Body of pancreas (tissue), 4 donors: Measurements from ENCODE around the gene RTKN2.

ENCODE experiments used
- POLR2A ChIP-seq, 3 donors: fragments of 450-650 bp; IDR thresholded peaks; one replicate each; pipeline ENCODE4 v1.6.1; 2016; ENCODE audit warnings: antibody characterized with exemption in 3 of 3, mild to moderate bottlenecking in 2 of 3
- TF ChIP-seq, protein P1 (sequence below), 7 experiments: fragments of 450-650 bp in 4 of 7; fragments of 200-600 bp in 3 of 7; sonication (generic) in 3 of 7; IDR thresholded peaks; one replicate each; pipeline ENCODE4 v1.5.1; 2016 to 2019; ENCODE audit warnings: antibody characterized with exemption in 7 of 7

DNA sequence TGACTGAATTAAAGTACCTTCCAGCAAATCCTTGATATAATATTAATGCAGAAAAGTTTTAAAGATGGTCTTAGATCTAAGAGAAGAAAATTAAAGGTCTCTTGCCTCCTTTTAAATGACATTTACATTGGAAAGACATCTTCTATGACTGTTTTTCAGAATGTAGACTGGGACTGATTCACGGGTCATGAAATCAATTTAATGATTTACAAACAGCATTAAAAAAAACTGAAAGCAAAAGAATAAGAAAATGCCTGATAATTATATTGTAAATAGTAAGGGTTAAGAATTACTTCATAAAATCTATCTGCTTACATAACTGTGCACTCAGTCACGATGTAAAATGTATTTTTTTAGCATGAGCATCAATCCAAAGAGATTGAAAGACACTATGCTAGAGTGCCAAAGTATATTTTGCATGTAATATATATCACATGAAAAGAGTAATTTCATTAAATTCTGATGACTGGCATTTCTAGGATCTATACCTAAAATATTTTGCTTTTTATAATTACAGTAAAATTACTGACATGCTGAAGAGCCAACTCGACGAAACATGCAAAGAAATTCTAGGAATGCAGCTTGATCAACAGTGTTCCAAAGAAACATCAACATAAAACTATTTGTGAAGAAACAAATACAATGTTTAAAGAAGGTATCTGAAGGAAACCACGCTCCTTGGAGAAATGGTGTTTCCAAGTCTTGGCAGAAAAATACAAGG is 35.1 kb downstream of the RTKN2 start:
- TF ChIP-seq, protein P1, sequence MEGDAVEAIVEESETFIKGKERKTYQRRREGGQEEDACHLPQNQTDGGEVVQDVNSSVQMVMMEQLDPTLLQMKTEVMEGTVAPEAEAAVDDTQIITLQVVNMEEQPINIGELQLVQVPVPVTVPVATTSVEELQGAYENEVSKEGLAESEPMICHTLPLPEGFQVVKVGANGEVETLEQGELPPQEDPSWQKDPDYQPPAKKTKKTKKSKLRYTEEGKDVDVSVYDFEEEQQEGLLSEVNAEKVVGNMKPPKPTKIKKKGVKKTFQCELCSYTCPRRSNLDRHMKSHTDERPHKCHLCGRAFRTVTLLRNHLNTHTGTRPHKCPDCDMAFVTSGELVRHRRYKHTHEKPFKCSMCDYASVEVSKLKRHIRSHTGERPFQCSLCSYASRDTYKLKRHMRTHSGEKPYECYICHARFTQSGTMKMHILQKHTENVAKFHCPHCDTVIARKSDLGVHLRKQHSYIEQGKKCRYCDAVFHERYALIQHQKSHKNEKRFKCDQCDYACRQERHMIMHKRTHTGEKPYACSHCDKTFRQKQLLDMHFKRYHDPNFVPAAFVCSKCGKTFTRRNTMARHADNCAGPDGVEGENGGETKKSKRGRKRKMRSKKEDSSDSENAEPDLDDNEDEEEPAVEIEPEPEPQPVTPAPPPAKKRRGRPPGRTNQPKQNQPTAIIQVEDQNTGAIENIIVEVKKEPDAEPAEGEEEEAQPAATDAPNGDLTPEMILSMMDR (IDR thresholded peaks at IDR 0.05): no peak
- no peak for TF ChIP-seq POLR2A (IDR thresholded peaks at IDR 0.05)
